IMR-90 (cell line): ENCODE data around the gene ST3GAL3. TPM values are rescaled to one million over a fixed set of nuclear protein-coding genes. Genes with fewer than 3 reads are reported as not detected.

Source experiments
- ATAC-seq: fragments of 200-7000 bp; cut with Tn5 transposase; 2 replicates; pipeline ENCODE4 v1.9.1; 2020; ENCODE audit warnings: low read depth, mild to moderate bottlenecking, moderate library complexity
- BruUV-seq: library from RNA; stranded (reverse); fragments of 400-500 nt; replicated peaks from 2 replicates; lab custom pipeline; 2021; lab: Mats Ljungman, UMichigan
- CTCF ChIA-PET: fragments of 300-600 bp; formaldehyde crosslinking; extraction: SDS; loops from one replicate; lab custom pipeline; 2021; ENCODE audit warnings: antibody characterized with exemption; lab: Yijun Ruan, JAX
- POLR2A ChIA-PET: fragments of 300-600 bp; sonication (Branson Sonifier 250); formaldehyde crosslinking; loops from one replicate; lab custom pipeline; 2022; ENCODE audit warnings: antibody characterized with exemption; ENCODE audit not compliant: unreplicated experiment; lab: Charles Lee
- DNase-seq: peaks from one replicate; pipeline ENCODE4 v3.0.0; 2013
- H2AFZ ChIP-seq: replicated peaks from 2 replicates; pipeline ENCODE3; 2013; ENCODE audit warnings: low read length, mild to moderate bottlenecking; ENCODE audit not compliant: poor library complexity
- H2AK5ac ChIP-seq: 2 replicates; pipeline ENCODE4 v1.6.1; 2013; ENCODE audit warnings: low read depth, low read length, inconsistent platforms
- H2AK9ac ChIP-seq: replicated peaks from 2 replicates; pipeline ENCODE3; 2013; ENCODE audit warnings: mild to moderate bottlenecking, low read depth, low read length, moderate library complexity; ENCODE audit not compliant: poor library complexity
- H2BK120ac ChIP-seq: 2 replicates; pipeline ENCODE4 v1.6.1; 2013; ENCODE audit warnings: low read depth, low read length, inconsistent platforms
- H2BK15ac ChIP-seq: 3 replicates; pipeline ENCODE4 v1.6.1; 2013; ENCODE audit warnings: low read depth, low read length, inconsistent platforms
- H2BK20ac ChIP-seq: 2 replicates; pipeline ENCODE4 v1.6.1; 2013; ENCODE audit warnings: low read depth, mild to moderate bottlenecking, inconsistent platforms, low read length, moderate library complexity
- H2BK5ac ChIP-seq: 2 replicates; pipeline ENCODE4 v1.6.1; 2013; ENCODE audit warnings: mild to moderate bottlenecking, low read depth, low read length, inconsistent platforms; ENCODE audit not compliant: poor library complexity, severe bottlenecking
- H3K14ac ChIP-seq: replicated peaks from 2 replicates; pipeline ENCODE4 v1.6.1; 2013; ENCODE audit warnings: low read depth, low read length, inconsistent platforms
- H3K18ac ChIP-seq: 2 replicates; pipeline ENCODE4 v1.6.1; 2013; ENCODE audit warnings: low read depth, low read length, control low read depth
- H3K23ac ChIP-seq: 2 replicates; pipeline ENCODE4 v1.6.1; 2013; ENCODE audit warnings: low read depth, low read length, inconsistent platforms
- H3K27ac ChIP-seq: 2 replicates; pipeline ENCODE4 v1.5.1; 2013; ENCODE audit warnings: mild to moderate bottlenecking, control low read depth, low read length; ENCODE audit not compliant: insufficient read depth
- H3K27me3 ChIP-seq: 2 replicates; pipeline ENCODE4 v1.6.1; 2013; ENCODE audit warnings: low read length; ENCODE audit not compliant: control insufficient read depth, insufficient read depth
- H3K36me3 ChIP-seq: 2 replicates; pipeline ENCODE4 v1.6.1; 2013; ENCODE audit warnings: low read length, mixed read lengths; ENCODE audit not compliant: control insufficient read depth, insufficient read depth
- H3K4ac ChIP-seq: 2 replicates; pipeline ENCODE4 v1.6.1; 2013; ENCODE audit warnings: low read depth, low read length, inconsistent platforms
- H3K4me1 ChIP-seq: 2 replicates; pipeline ENCODE4 v1.6.1; 2013; ENCODE audit warnings: low read length, mixed read lengths; ENCODE audit not compliant: control insufficient read depth, insufficient read depth
- H3K4me2 ChIP-seq: 2 replicates; pipeline ENCODE4 v1.6.1; 2013; ENCODE audit warnings: low read depth, mild to moderate bottlenecking, control low read depth, low read length, moderate library complexity
- H3K4me3 ChIP-seq: 2 replicates; pipeline ENCODE4 v1.5.1; 2013; ENCODE audit warnings: low read depth, mild to moderate bottlenecking, control low read depth, low read length, moderate library complexity; ENCODE audit not compliant: insufficient read depth
- H3K56ac ChIP-seq: 2 replicates; pipeline ENCODE4 v1.6.1; 2013; ENCODE audit warnings: low read length, inconsistent platforms; ENCODE audit not compliant: insufficient read depth; ENCODE audit errors: extremely low read depth
- H3K79me1 ChIP-seq, 2 experiments: 2 replicates each; pipeline ENCODE4 v1.6.1; 2013; ENCODE audit warnings: low read length in 2 of 2, inconsistent platforms in 1 of 2, low read depth in 1 of 2
- H3K9ac ChIP-seq: 2 replicates; pipeline ENCODE4 v1.6.1; 2013; ENCODE audit warnings: low read depth, low read length, control low read depth
- H3K9me1 ChIP-seq: 2 replicates; pipeline ENCODE4 v1.6.1; 2013; ENCODE audit warnings: low read length, inconsistent platforms; ENCODE audit not compliant: insufficient read depth
- H3K9me3 ChIP-seq: 2 replicates; pipeline ENCODE4 v1.6.1; 2013; ENCODE audit warnings: low read length; ENCODE audit not compliant: control insufficient read depth, insufficient read depth
- H4K20me1 ChIP-seq: 2 replicates; pipeline ENCODE4 v1.6.1; 2013; ENCODE audit warnings: low read length, inconsistent platforms; ENCODE audit not compliant: insufficient read depth
- H4K5ac ChIP-seq: 2 replicates; pipeline ENCODE4 v1.6.1; 2013; ENCODE audit warnings: mild to moderate bottlenecking, low read depth, low read length, control low read depth
- H4K8ac ChIP-seq, 2 experiments: 2 replicates each; pipeline ENCODE4 v1.6.1; 2013; ENCODE audit warnings: low read depth in 2 of 2, low read length in 2 of 2, control low read depth in 1 of 2, inconsistent platforms in 1 of 2
- H4K91ac ChIP-seq: 2 replicates; pipeline ENCODE4 v1.6.1; 2013; ENCODE audit warnings: low read depth, low read length, inconsistent platforms; ENCODE audit not compliant: insufficient read depth
- SMC3 ChIP-seq: fragments of 150-350 bp; IDR thresholded peaks from 2 replicates; pipeline ENCODE4 v1.6.1; 2016; ENCODE audit warnings: low read depth, mild to moderate bottlenecking, antibody characterized with exemption, low read length, moderate library complexity
- WGBS, 2 experiments: methylation state at CpG; one replicate each; pipeline versions ENCODE4 v1.1.5 to v1.1.7; 2013; ENCODE audit warnings: missing lambda C conversion rate in 2 of 2; ENCODE audit not compliant: insufficient read length in 1 of 2; ENCODE audit errors: extremely low coverage in 2 of 2; 5-methylcytosine and 5-hydroxymethylcytosine counted together
- dilution Hi-C: fragments of 300-500 bp; cut with HindIII; formaldehyde crosslinking; loops from one replicate; pipeline ENCODE4 v1.14.3; 2018; ENCODE audit warnings: low sequenced_read_pairs; ENCODE audit not compliant: unreplicated experiment
- in situ Hi-C: fragments of 300-500 bp; cut with MboI; formaldehyde crosslinking; loops from 3 replicates; pipeline ENCODE4 v1.14.3; 2019; ENCODE audit warnings: low sequenced_read_pairs, inconsistent platforms, mixed read lengths
- intact Hi-C: fragments of 100-400 bp; cut with micrococcal nuclease; formaldehyde crosslinking; loops from 2 replicates; pipeline ENCODE4 v1.10.0; 2022
- polyA plus RNA-seq, 3 experiments: library from polyadenylated mRNA; depleted of rRNA; stranded (reverse); fragments of >200 nt; gene quantifications; 2 replicates each; pipeline ENCODE4 v1.2.3, GENCODE V29; 2012; ENCODE audit warnings: low replicate concordance in 1 of 3
- total RNA-seq: library from RNA; depleted of rRNA; stranded (reverse); fragments of >200 nt; gene quantifications from 2 replicates; pipeline ENCODE4 v1.2.3, GENCODE V29; 2012

ST3GAL3 gene
- total and polyA plus RNA-seq, 2 of the 4 experiments (the other 2 are of a cell fraction), result 12.0 to 14.8 TPM

DNA sequence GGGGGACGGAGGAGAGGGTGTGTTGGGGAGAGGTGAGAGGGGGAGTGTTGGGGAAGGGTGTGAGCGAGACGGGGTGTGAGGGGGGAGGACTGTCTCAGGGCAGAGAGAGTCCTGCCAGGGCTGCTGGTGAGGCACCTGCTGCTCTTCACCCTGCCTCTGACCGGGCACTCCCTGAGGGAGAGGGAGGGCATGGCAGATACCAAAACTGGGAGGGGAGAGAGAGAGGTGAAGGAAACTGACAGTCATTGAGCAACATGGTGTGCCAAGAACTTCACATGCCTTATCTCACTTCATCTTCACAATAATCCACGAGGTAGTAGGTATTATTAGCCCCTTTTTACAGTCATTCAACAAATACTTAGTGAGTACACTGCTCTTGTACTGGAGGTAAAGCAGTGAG, 164.9 kb downstream of the ST3GAL3 start:
- Histone ChIP-seq H3K4me2 (no peak overlapping the region), H2AFZ (no peak overlapping the region), H3K18ac (no peak overlapping the region), H4K91ac (no peak overlapping the region), H2BK5ac (no peak overlapping the region), H3K14ac (no peak overlapping the region), H3K4me1 (peaks cover 7% of the 10 kb centered on the region), H3K9me3 (no peaks in the 10 kb centered on the region), H3K27me3 (no peaks in the 10 kb centered on the region), H3K9me1 (peaks cover 25% of the 10 kb centered on the region), H4K5ac (no peak overlapping the region), H2BK15ac (no peak overlapping the region), H4K20me1 (peaks cover 25% of the 10 kb centered on the region; the same call in 1 of the 2 replicates), H3K4me3 (no peak overlapping the region), H3K36me3 (no peaks in the 10 kb centered on the region), H2BK120ac (no peak overlapping the region), H3K27ac (no peak overlapping the region), H2AK5ac (no peak overlapping the region), H3K56ac (no peak overlapping the region), H3K4ac (no peak overlapping the region), H3K9ac (no peak overlapping the region), H2AK9ac (no peak overlapping the region), H4K8ac (no peak overlapping the region), H3K79me1 (peaks cover 6 to 30% of the 10 kb centered on the region in 2 experiments; a peak in 2 of 4 replicates), H3K23ac (no peak overlapping the region), H2BK20ac (no peak overlapping the region)
- dilution Hi-C loops (no loop called here), in situ Hi-C loops (no loop called here), intact Hi-C loops (no loop called here)
- no peak for TF ChIP-seq SMC3
- POLR2A ChIA-PET, result no interaction called here
- BruUV-seq, result no TSS peak
- DNase-seq, result no peak
- no peak for ATAC-seq
- no CpG with 5 or more reads among the region's 5 CpGs for WGBS, 2 experiments
- CTCF ChIA-PET, result no interaction called here
